Measurements from ENCODE around the gene ASCL2. TPM values are rescaled to one million over a fixed set of nuclear protein-coding genes. Genes with fewer than 3 reads are reported as not detected.
A peak's percentile ranks its signal among the peaks of the same experiment; 100 is the strongest.

The ASCL2 gene
- total and polyA plus RNA-seq, 10 of the 15 experiments (the other 5 are each of a cell fraction or from before 2014, with no cell fraction given): not detected

DNA sequence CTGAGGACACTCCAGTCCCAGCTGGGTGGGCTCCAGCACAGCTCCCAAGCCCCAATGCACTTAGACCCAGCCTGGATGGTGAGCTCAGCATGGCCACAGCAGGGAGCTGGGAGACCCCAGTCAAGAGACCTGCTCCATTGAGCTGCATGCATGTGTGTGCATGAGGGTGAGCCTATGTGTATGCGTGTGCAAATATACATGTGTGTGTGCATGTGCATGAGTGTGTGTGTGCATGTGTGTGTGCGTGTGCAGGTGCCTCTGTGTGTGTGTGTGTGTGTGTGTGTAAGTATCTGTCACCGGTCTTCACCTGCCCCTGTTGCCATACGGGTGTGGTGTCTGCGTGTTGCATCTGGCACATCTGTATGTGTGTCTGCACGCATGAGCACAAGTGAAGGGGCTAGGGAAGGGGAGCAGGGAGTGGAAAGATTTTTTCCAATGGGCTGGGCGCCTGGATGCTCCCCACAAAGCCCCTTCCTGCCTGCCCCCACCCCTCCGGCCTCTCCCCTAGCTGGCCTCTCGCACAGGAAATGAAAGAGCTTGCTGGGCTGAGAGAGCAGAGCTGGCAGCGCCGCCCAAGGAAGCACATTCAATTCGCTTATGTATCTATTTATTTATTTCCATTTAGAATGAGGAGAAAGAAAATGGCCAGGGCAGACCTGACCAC is 35.5 kb upstream of the ASCL2 start:
- FAIRE-seq: no peak
- peak; percentile 48 for ATAC-seq
- H3K27me3 ChIP-seq (replicated peaks in 1 of 2; ENCODE audit: control insufficient read depth in 2 of 2, insufficient read depth in 2 of 2, low read length in 1 of 2): no peaks in the 10 kb centered on the region; a peak in 1 of 4 replicates
- in situ Hi-C loops (cut with MboI): no loop called here
- H4K20me1 ChIP-seq (ENCODE audit: control insufficient read depth, insufficient read depth): no peaks in the 10 kb centered on the region
- H3K4me2 ChIP-seq (ENCODE audit: control insufficient read depth, insufficient read depth): no peak overlapping the region
- no peaks in the 10 kb centered on the region for H3K79me2 ChIP-seq (ENCODE audit: control insufficient read depth, insufficient read depth, low read length)
- no TSS peak for BruUV-seq (replicated peaks)
- intact Hi-C loops (cut with micrococcal nuclease; ENCODE audit: unreplicated experiment): loop anchor here (1.0 to 2.0 kb wide), 3 partner anchors 92 to 225 kb away; no protein-coding TSS in a partner anchor
- DNase-seq (ENCODE audit: low read depth, low spot score): no peak
- ChIA-PET POLR2A (interaction anchor here (0.7 to 1.4 kb wide), 2 partner anchors 94 to 114 kb away, joined by 3 to 4 read pairs; no protein-coding TSS in a partner anchor), SMC1A (ENCODE audit: uncharacterized antibody, unreplicated experiment) (interaction anchor here (1.0 to 3.9 kb wide), 4 partner anchors 23 to 582 kb away, joined by 3 to 60 read pairs (median 10); partner anchors contain the start of gene TSSC4), CTCF (interaction anchor here (0.6 to 11.0 kb wide), 16 partner anchors 14 to 596 kb away, joined by 3 to 271 read pairs (median 4); partner anchors contain the start of gene TSSC4), RAD21 (ENCODE audit: unreplicated experiment) (interaction anchor here (0.9 to 7.3 kb wide), 9 partner anchors 10 to 582 kb away, joined by 3 to 187 read pairs (median 5); partner anchors contain the start of gene TSSC4)
- no peaks in the 10 kb centered on the region for H3K4me1 ChIP-seq (ENCODE audit: control insufficient read depth, insufficient read depth, low read length)
- H2AFZ ChIP-seq (ENCODE audit: control insufficient read depth, low read depth, low read length): no peak overlapping the region
- no peak overlapping the region for H3K9ac ChIP-seq (ENCODE audit: control insufficient read depth, insufficient read depth, low read length)
- H3K27ac ChIP-seq (ENCODE audit: control insufficient read depth, insufficient read depth): no peak overlapping the region
- no peaks in the 10 kb centered on the region for H3K36me3 ChIP-seq (ENCODE audit: control insufficient read depth in 2 of 2, insufficient read depth in 2 of 2, low read length in 1 of 2)
- no peaks in the 10 kb centered on the region for H3K9me3 ChIP-seq (replicated peaks; ENCODE audit: control insufficient read depth, insufficient read depth, low read length)
- H3K4me3 ChIP-seq: no peak overlapping the region
- WGBS (ENCODE audit: insufficient coverage, insufficient replicate concordance, low lambda C conversion rate, missing lambda C conversion rate): 36% methylated on average over 12 of the region's 12 CpGs
- TF ChIP-seq, protein P1, sequence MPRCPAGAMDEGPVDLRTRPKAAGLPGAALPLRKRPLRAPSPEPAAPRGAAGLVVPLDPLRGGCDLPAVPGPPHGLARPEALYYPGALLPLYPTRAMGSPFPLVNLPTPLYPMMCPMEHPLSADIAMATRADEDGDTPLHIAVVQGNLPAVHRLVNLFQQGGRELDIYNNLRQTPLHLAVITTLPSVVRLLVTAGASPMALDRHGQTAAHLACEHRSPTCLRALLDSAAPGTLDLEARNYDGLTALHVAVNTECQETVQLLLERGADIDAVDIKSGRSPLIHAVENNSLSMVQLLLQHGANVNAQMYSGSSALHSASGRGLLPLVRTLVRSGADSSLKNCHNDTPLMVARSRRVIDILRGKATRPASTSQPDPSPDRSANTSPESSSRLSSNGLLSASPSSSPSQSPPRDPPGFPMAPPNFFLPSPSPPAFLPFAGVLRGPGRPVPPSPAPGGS (IDR thresholded peaks at IDR 0.05; ENCODE audit: borderline replicate concordance, insufficient read depth, low read depth, low read length, poor library complexity, severe bottlenecking): peak; percentile 84
- no peak for TF ChIP-seq YBX1 (IDR thresholded peaks at IDR 0.05)
- TF ChIP-seq BCL11A (IDR thresholded peaks at IDR 0.05; ENCODE audit: low read depth, low read length): no peak
- TF ChIP-seq CEBPB (IDR thresholded peaks at IDR 0.05; ENCODE audit: borderline replicate concordance in 1 of 2, low read depth in 2 of 2, low read length in 2 of 2): no peak
- TF ChIP-seq ZSCAN29 (IDR thresholded peaks at IDR 0.05): no peak
- TF ChIP-seq, protein P2, sequence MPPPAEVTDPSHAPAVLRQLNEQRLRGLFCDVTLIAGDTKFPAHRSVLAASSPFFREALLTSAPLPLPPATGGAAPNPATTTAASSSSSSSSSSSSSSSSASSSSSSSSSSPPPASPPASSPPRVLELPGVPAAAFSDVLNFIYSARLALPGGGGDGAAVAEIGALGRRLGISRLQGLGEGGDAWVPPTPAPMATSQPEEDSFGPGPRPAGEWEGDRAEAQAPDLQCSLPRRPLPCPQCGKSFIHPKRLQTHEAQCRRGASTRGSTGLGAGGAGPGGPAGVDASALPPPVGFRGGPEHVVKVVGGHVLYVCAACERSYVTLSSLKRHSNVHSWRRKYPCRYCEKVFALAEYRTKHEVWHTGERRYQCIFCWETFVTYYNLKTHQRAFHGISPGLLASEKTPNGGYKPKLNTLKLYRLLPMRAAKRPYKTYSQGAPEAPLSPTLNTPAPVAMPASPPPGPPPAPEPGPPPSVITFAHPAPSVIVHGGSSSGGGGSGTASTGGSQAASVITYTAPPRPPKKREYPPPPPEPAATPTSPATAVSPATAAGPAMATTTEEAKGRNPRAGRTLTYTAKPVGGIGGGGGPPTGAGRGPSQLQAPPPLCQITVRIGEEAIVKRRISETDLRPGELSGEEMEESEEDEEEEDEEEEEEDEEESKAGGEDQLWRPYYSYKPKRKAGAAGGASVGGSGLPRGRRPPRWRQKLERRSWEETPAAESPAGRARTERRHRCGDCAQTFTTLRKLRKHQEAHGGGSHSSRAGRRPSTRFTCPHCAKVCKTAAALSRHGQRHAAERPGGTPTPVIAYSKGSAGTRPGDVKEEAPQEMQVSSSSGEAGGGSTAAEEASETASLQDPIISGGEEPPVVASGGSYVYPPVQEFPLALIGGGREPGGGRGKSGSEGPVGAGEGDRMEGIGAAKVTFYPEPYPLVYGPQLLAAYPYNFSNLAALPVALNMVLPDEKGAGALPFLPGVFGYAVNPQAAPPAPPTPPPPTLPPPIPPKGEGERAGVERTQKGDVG (CRISPR knock-in tag; IDR thresholded peaks at IDR 0.05): no peak
- TF ChIP-seq PAX5 (IDR thresholded peaks at IDR 0.05; ENCODE audit: borderline replicate concordance, low read depth, low read length): no peak
- TF ChIP-seq, protein P3, sequence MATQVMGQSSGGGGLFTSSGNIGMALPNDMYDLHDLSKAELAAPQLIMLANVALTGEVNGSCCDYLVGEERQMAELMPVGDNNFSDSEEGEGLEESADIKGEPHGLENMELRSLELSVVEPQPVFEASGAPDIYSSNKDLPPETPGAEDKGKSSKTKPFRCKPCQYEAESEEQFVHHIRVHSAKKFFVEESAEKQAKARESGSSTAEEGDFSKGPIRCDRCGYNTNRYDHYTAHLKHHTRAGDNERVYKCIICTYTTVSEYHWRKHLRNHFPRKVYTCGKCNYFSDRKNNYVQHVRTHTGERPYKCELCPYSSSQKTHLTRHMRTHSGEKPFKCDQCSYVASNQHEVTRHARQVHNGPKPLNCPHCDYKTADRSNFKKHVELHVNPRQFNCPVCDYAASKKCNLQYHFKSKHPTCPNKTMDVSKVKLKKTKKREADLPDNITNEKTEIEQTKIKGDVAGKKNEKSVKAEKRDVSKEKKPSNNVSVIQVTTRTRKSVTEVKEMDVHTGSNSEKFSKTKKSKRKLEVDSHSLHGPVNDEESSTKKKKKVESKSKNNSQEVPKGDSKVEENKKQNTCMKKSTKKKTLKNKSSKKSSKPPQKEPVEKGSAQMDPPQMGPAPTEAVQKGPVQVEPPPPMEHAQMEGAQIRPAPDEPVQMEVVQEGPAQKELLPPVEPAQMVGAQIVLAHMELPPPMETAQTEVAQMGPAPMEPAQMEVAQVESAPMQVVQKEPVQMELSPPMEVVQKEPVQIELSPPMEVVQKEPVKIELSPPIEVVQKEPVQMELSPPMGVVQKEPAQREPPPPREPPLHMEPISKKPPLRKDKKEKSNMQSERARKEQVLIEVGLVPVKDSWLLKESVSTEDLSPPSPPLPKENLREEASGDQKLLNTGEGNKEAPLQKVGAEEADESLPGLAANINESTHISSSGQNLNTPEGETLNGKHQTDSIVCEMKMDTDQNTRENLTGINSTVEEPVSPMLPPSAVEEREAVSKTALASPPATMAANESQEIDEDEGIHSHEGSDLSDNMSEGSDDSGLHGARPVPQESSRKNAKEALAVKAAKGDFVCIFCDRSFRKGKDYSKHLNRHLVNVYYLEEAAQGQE (IDR thresholded peaks at IDR 0.05; ENCODE audit: low read depth, low read length): no peak
